ENCODE results near the gene CYP2F1.
"Not testable (repeated sequence)": the region's sequence is repeated elsewhere in the genome, so short reads cannot be mapped to it uniquely, and the experiment has no call there.

Gene CYP2F1, protein sequence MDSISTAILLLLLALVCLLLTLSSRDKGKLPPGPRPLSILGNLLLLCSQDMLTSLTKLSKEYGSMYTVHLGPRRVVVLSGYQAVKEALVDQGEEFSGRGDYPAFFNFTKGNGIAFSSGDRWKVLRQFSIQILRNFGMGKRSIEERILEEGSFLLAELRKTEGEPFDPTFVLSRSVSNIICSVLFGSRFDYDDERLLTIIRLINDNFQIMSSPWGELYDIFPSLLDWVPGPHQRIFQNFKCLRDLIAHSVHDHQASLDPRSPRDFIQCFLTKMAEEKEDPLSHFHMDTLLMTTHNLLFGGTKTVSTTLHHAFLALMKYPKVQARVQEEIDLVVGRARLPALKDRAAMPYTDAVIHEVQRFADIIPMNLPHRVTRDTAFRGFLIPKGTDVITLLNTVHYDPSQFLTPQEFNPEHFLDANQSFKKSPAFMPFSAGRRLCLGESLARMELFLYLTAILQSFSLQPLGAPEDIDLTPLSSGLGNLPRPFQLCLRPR

GRCh38 chr19:41114132-41114531, at the start of gene CYP2F1:
TSS of gene CYP2F1 (plus strand) at chr19:41114432. CDS start at chr19:41116189, 1,757 bp downstream.
- DNase-seq: no peak

DNA sequence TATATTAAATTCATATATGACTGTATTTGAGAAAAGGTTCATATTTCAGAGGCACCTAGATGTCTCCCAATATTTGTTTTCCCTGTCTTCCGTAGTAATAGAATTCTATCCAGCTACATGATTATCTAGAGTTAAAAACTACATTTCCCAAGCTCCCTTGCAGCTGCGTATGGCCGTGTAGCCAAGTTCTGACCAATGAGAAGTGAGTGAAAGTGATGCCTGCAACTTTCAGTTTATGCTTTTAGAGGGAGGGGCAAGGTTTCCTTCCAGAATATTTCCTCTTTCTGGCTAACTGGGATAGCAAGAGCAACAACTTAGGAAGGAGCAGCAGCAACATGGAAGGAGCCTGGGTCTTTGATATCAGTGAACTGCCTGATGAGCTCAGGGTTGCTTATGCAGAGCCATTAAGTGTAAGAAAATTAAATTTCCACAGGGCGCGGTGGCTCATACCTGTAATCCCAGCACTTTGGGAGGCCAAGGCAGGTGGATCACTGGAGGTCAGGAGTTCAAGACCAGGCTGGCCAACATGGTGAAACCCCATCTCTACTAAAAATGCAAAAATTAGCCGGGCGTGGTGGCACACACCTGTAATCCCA, 49.2 kb upstream of the CYP2F1 start:
- DNase-seq: no peak

DNA sequence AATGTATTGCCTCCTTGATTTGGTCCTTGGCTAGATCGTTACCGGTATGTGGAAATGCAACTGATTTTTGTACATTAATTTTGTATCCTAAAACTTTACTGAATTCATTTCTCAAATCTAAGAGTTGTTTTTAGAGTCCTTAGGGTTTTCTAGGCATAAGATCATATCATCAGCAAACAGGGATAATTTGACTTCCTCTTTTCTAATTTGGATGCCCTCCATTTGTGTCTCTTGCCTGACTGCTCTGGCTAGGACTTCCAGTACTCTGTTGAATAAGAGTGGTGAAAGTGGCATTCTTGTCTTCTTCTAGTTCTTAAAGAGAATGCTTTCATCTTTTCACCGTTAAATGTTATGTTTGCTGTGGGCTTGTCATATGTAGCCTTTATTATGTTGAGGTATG, 37.9 kb upstream of the CYP2F1 start:
- DNase-seq: no peak

GRCh38 chr19:41083516-41083915, 30.7 kb upstream of the CYP2F1 start:
- no peak for DNase-seq

- DNase-seq: no peak
Measured at GRCh38 chr19:41085748-41086415, 28.4 kb upstream of the CYP2F1 start.

GRCh38 chr19:41088151-41088550, 26.1 kb upstream of the CYP2F1 start, which contains the start of gene CYP2A13:
TSS of gene CYP2A13 (plus strand) at chr19:41088451. CDS start at chr19:41088472, 21 bp downstream.
- DNase-seq: no peak

- no peak for DNase-seq
Measured at GRCh38 chr19:41089959-41090358, 24.3 kb upstream of the CYP2F1 start.

GRCh38 chr19:41095703-41096102, 18.5 kb upstream of the CYP2F1 start:
- no peak for DNase-seq

DNA sequence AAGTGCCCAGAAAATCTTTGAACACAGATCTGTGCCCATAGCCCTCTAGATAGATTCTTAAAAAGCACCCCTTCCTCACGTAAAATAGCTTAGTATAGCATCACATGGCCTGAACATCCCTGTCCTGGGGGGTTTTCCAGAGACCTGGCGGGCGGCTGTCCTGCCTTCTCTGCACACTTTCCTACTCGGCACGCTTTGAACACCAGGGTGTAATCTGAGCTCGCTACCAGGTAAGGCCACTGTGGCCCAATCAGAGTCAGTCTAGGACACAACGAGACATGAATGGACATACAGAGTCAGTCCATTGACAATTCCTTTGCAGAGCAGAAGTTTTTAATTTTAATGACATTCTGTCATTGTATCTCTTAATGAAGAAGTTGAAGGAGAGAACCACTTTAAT, 17.9 kb upstream of the CYP2F1 start:
- DNase-seq: no peak

- no peak for DNase-seq
Measured at GRCh38 chr19:41097302-41097701, 16.9 kb upstream of the CYP2F1 start.

GRCh38 chr19:41098762-41099161, 15.5 kb upstream of the CYP2F1 start:
- no peak for DNase-seq

DNA sequence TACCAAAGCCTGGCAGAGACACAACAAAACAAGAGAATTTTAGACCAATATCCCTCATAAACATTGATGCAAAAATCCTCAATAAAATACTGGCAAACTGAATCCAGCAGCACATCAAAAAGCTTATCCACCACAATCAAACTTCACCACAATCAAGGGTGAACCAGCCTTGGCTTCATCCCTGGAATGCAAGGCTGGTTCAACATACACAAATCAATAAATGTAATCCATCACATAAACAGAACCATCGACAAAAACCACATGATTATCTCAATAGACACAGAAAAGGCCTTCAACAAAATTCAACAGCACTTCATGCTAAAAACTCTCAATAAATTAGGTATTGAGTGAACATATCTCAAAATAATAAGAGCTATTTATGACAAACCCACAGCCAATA, 12.0 kb upstream of the CYP2F1 start:
- not testable (repeated sequence) for DNase-seq

- no peak for DNase-seq
Measured at GRCh38 chr19:41106177-41106576, 8.1 kb upstream of the CYP2F1 start.

GRCh38 chr19:41111296-41111695, 2.9 kb upstream of the CYP2F1 start:
- no peak for DNase-seq

DNA sequence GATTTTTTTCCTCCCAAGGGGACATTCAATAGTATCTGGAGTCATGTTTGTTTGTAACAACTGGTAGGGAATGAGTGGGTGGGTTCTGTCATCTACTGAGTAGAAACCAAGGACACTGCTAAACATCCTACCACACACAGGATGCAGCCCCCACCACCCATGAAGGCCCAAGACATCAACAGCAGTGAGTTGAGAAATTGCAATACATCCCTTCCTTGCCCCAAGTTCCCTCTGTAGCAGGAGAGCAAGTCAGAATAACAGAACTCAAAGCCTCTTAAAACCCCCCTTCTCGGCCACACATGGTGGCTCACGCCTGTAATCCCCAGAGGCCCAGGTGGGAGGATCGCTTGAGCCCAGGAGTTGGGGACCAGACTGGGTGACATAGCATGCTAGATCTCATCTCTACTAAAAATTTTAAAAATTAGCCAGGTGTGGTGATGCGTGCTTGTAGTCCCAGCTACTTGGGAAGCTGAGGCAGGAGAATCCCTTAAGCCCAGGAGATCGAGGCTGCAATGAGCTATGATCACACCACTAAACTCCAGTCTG, 2.4 kb upstream of the CYP2F1 start:
- no peak for DNase-seq

- DNase-seq: no peak
Measured at GRCh38 chr19:41112728-41113290, 1.4 kb upstream of the CYP2F1 start.

GRCh38 chr19:41116261-41116660, 2.0 kb downstream of the CYP2F1 start:
- no peak for DNase-seq

DNA sequence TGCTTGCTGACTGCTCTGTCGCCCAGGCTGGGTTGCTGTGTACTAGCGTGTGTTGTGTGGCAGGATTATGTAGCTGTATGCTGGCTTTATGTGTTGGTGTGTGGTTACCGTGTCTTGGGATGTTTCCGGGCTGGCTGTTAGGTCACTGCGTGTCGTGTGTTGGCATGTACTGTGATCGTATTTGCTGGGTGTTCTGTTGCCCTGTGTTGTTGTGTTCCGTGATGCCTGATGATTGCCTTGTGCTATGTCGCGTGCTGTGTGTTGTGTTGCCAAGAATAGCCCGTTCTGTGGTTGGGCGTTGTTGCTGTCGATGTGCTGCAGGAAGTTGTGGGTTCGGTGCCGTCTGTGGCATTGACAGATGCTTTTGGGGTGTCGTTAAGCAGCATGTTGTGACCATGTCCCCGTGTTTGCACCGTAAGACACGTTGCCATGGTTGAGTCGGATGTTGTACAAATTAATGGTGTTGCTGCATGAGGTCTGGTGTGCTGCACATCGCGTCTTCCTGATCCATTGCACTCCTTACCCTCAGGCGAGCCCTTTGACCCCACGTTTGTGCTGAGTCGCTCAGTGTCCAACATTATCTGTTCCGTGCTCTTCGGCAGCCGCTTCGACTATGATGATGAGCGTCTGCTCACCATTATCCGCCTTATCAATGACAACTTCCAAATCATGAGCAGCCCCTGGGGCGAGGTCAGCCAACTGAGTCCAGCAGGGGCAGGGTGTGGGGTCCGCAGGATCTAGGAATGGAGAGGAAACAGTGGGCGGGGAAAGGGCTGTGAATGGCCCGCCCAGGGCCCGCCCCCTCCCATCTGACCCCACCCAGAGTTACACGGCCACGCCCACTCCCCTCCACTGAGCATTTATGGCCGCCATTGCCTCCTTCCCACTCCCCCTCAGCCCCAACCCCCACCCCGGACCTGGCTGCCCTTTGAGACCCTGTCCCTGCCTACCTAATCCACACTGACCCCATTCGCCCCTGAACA, 7.0 kb downstream of the CYP2F1 start:
- not testable (repeated sequence) for DNase-seq

- DNase-seq: not testable (repeated sequence)
Measured at GRCh38 chr19:41122846-41123245, 8.6 kb downstream of the CYP2F1 start.

DNA sequence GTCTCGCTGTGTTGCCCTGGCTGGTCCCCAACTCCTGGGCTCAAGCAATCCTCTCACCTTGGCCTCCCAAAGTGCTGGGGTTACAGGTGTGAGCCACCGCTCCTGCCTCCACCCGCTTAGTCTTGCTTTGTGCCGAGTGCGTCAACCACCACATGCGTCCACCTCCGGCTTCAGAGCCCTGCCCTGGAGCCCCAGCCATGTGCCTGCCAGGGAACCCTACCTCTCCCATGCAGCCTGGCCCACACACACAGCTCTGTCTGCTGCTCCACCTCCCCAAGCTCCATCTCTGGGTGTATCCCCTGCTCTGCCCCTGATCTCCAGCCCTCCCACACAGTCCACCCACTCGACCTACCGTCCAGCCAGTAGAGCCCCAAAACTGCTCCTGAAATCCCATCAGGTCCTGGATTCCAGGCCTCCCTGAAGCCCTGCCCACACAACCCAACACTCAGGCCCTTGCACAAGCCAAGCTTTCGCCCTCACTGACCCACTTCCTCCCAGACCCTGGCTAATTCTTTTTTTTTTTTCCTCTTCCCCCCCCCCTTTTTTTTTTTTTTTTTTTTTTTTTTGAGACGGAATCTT, 9.6 kb downstream of the CYP2F1 start:
- DNase-seq: no peak

DNA sequence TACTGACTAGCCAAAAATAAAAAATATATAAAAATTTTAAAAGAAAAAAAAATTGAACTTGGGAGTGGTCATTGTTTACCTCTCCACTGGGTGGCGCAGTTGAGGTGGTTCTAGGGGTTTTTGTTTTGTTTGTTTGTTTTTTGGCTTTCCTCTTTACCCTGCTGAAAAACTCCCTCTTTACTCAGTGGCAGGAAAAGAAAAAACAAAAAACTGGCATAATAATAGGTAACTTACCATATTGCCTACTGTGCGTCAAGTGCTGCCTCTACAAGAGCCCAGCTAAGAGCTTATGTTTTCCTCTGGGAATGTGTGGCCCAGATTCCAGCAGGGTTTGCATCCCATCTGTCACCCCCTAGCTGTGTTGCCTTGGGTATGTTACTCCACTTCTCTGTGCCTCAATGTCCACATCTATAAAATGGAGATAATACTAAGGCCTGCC, 12.6 kb downstream of the CYP2F1 start:
- DNase-seq: not testable (repeated sequence)
